H1 (cell line): ENCODE results near the gene GRM8. TPM values are rescaled to one million over a fixed set of nuclear protein-coding genes. Genes with fewer than 3 reads are reported as not detected.

Experiments used
- CTCF ChIA-PET: fragments of 300-600 bp; sonication (Branson Sonifier 250); formaldehyde crosslinking; loops from one replicate; lab custom pipeline; 2021; ENCODE audit not compliant: partially characterized antibody; lab: Charles Lee
- POLR2A ChIA-PET: fragments of 300-600 bp; sonication (Branson Sonifier 250); formaldehyde crosslinking; loops from one replicate; lab custom pipeline; 2021; ENCODE audit warnings: inconsistent platforms; ENCODE audit not compliant: partially characterized antibody; lab: Charles Lee
- DNase-seq, 2 experiments: peaks; one replicate each; pipeline versions ENCODE4 v3.0.0 to v3.0.0-alpha.2; 2010 to 2022; ENCODE audit warnings: low spot score in 2 of 2, low read depth in 1 of 2, mixed read lengths in 1 of 2
- FAIRE-seq: peaks from 2 replicates; lab custom pipeline; 2011; peaks lifted over from hg19 to GRCh38; lab: Jason Lieb, UNC
- H2AFZ ChIP-seq: 2 replicates; pipeline ENCODE4 v1.8.1; 2012; ENCODE audit warnings: low read length, inconsistent platforms
- H2AK5ac ChIP-seq: 2 replicates; pipeline ENCODE4 v1.6.1; 2013; ENCODE audit warnings: low read depth, low read length
- H2BK120ac ChIP-seq: replicated peaks from 2 replicates; pipeline ENCODE3; 2013; ENCODE audit warnings: low read depth, low read length, inconsistent platforms
- H2BK12ac ChIP-seq: 2 replicates; pipeline ENCODE4 v1.6.1; 2013; ENCODE audit warnings: low read depth, low read length
- H2BK15ac ChIP-seq: 2 replicates; pipeline ENCODE4 v1.6.1; 2013; ENCODE audit warnings: low read length
- H2BK20ac ChIP-seq: 2 replicates; pipeline ENCODE4 v1.6.1; 2013; ENCODE audit warnings: low read length
- H2BK5ac ChIP-seq: 2 replicates; pipeline ENCODE4 v1.6.1; 2013; ENCODE audit warnings: low read depth, low read length
- H3K14ac ChIP-seq: 2 replicates; pipeline ENCODE4 v1.6.1; 2013; ENCODE audit warnings: inconsistent platforms; ENCODE audit not compliant: insufficient read length
- H3K18ac ChIP-seq: 2 replicates; pipeline ENCODE4 v1.6.1; 2013; ENCODE audit warnings: low read length; ENCODE audit errors: extremely low read depth
- H3K23ac ChIP-seq: 2 replicates; pipeline ENCODE4 v1.6.1; 2013; ENCODE audit warnings: inconsistent platforms; ENCODE audit not compliant: insufficient read length
- H3K23me2 ChIP-seq: 2 replicates; pipeline ENCODE4 v1.6.1; 2013; ENCODE audit warnings: low read depth, low read length
- H3K27ac ChIP-seq: 2 replicates; pipeline ENCODE4 v1.6.1; 2011; ENCODE audit warnings: low read depth, low read length, inconsistent platforms
- H3K27me3 ChIP-seq, 4 experiments: replicated peaks in 1 of 4; 1 replicate in 1 of 4; 2 replicates in 3 of 4; pipeline versions ENCODE4 v1.6.1 to v1.8.1; 2011 to 2013; ENCODE audit warnings: low read length in 3 of 4, mild to moderate bottlenecking in 3 of 4, inconsistent platforms in 2 of 4, mixed read lengths in 2 of 4, moderate library complexity in 1 of 4; ENCODE audit not compliant: control insufficient read depth in 3 of 4, insufficient read depth in 3 of 4; ENCODE audit errors: extremely low read depth in 1 of 4
- H3K36me3 ChIP-seq, 4 experiments: 2 replicates each; pipeline versions ENCODE4 v1.6.1 to v1.8.1; 2011 to 2013; ENCODE audit warnings: mild to moderate bottlenecking in 4 of 4, low read length in 3 of 4, moderate library complexity in 2 of 4, control low read depth in 1 of 4, inconsistent platforms in 1 of 4; ENCODE audit not compliant: insufficient read depth in 4 of 4, control insufficient read depth in 2 of 4
- H3K4ac ChIP-seq: replicated peaks from 2 replicates; pipeline ENCODE3; 2013; ENCODE audit warnings: low read length, low read depth, mixed read lengths, inconsistent platforms; ENCODE audit not compliant: insufficient read length
- H3K4me1 ChIP-seq, 4 experiments: replicated peaks in 1 of 4; 1 replicate in 1 of 4; 2 replicates in 3 of 4; pipeline versions ENCODE4 v1.6.1 to v1.8.1; 2011 to 2013; ENCODE audit warnings: low read length in 3 of 4, inconsistent platforms in 2 of 4, mixed read lengths in 1 of 4; ENCODE audit not compliant: insufficient read depth in 4 of 4, control insufficient read depth in 3 of 4
- H3K4me2 ChIP-seq, 2 experiments: 2 replicates each; pipeline versions ENCODE4 v1.6.1 to v1.8.1; 2011 to 2013; ENCODE audit warnings: low read depth in 2 of 2, low read length in 2 of 2, control low read depth in 1 of 2, inconsistent platforms in 1 of 2, mild to moderate bottlenecking in 1 of 2; ENCODE audit not compliant: insufficient read depth in 1 of 2
- H3K4me3 ChIP-seq, 4 experiments: fragments of 200-600, 300-600 bp in 1 of 4; sonication (generic), shearing (Covaris generic), sonication (Bioruptor Twin) in 1 of 4; 2 replicates each; pipeline versions ENCODE4 v1.5.1 to v1.8.1; 2011 to 2016; ENCODE audit warnings: low read length in 4 of 4, low read depth in 3 of 4, control low read depth in 2 of 4, inconsistent platforms in 2 of 4, mild to moderate bottlenecking in 2 of 4, mixed read lengths in 1 of 4, moderate library complexity in 1 of 4; ENCODE audit not compliant: insufficient read depth in 2 of 4; ENCODE audit errors: extremely low read depth in 1 of 4
- H3K56ac ChIP-seq: replicated peaks from 2 replicates; pipeline ENCODE3; 2013; ENCODE audit warnings: low read depth, mild to moderate bottlenecking, mixed read lengths, low read length, inconsistent platforms; ENCODE audit not compliant: insufficient read length
- H3K79me1 ChIP-seq: 2 replicates; pipeline ENCODE4 v1.6.1; 2013; ENCODE audit warnings: low read depth, low read length, control low read depth
- H3K79me2 ChIP-seq, 2 experiments: 2 replicates each; pipeline versions ENCODE4 v1.6.1 to v1.8.1; 2012 to 2013; ENCODE audit warnings: low read length in 2 of 2, mild to moderate bottlenecking in 2 of 2, inconsistent platforms in 1 of 2; ENCODE audit not compliant: insufficient read depth in 2 of 2, control insufficient read depth in 1 of 2
- H3K9ac ChIP-seq, 4 experiments: replicated peaks in 1 of 4; 1 replicate in 1 of 4; 2 replicates in 3 of 4; pipeline versions ENCODE4 v1.6.1 to v1.8.1; 2011 to 2013; ENCODE audit warnings: low read depth in 3 of 4, low read length in 3 of 4, control low read depth in 2 of 4, mild to moderate bottlenecking in 2 of 4, moderate library complexity in 2 of 4, inconsistent platforms in 1 of 4; ENCODE audit errors: extremely low read depth in 1 of 4
- H3K9me3 ChIP-seq, 2 experiments: 2 replicates each; pipeline versions ENCODE4 v1.6.1 to v1.8.1; 2012 to 2013; ENCODE audit warnings: mild to moderate bottlenecking in 2 of 2, moderate library complexity in 2 of 2, control low read depth in 1 of 2, inconsistent platforms in 1 of 2, low read depth in 1 of 2, low read length in 1 of 2, mixed read lengths in 1 of 2; ENCODE audit not compliant: insufficient read depth in 2 of 2
- H4K20me1 ChIP-seq, 2 experiments: replicated peaks in 1 of 2; 2 replicates each; pipeline versions ENCODE3 to v1.8.1; 2011 to 2013; ENCODE audit warnings: inconsistent platforms in 2 of 2, low read length in 2 of 2, mild to moderate bottlenecking in 1 of 2; ENCODE audit not compliant: insufficient read depth in 2 of 2, control insufficient read depth in 1 of 2
- H4K5ac ChIP-seq: 2 replicates; pipeline ENCODE4 v1.6.1; 2013; ENCODE audit warnings: low read length, low read depth, mixed read lengths, inconsistent platforms; ENCODE audit not compliant: insufficient read length
- H4K8ac ChIP-seq: 2 replicates; pipeline ENCODE4 v1.8.0; 2013; ENCODE audit warnings: mild to moderate bottlenecking, moderate library complexity, low read length, inconsistent platforms; ENCODE audit not compliant: insufficient read depth; ENCODE audit errors: extremely low read depth
- H4K91ac ChIP-seq: replicated peaks from 2 replicates; pipeline ENCODE3; 2013; ENCODE audit warnings: low read length, mixed read lengths, inconsistent platforms; ENCODE audit not compliant: insufficient read length
- BRCA1 ChIP-seq: IDR thresholded peaks from 2 replicates; pipeline ENCODE4 v1.6.1; 2012; ENCODE audit warnings: low read depth, low read length, improper control_type of control experiment
- PHF8 ChIP-seq: fragments of 200-600 bp; sonication (generic); conservative IDR thresholded peaks from 2 replicates; pipeline ENCODE4 v1.7.1; 2012; ENCODE audit warnings: low read depth, mild to moderate bottlenecking, inconsistent platforms, low read length, moderate library complexity
- WGBS, 2 experiments: shearing (Covaris generic) in 1 of 2; methylation state at CpG; one replicate each; pipeline versions ENCODE4 v1.1.6 to v1.1.7; 2013 to 2015; ENCODE audit warnings: low lambda C conversion rate in 2 of 2, mixed read lengths in 2 of 2, inconsistent platforms in 1 of 2, low coverage in 1 of 2, missing lambda C conversion rate in 1 of 2; ENCODE audit not compliant: insufficient replicate concordance in 2 of 2, insufficient coverage in 1 of 2, insufficient read length in 1 of 2; ENCODE audit errors: extremely low coverage in 1 of 2, missing lambda C conversion rate in 1 of 2; 5-methylcytosine and 5-hydroxymethylcytosine counted together
- polyA plus RNA-seq, 7 experiments: library from polyadenylated mRNA; depleted of rRNA in 3 of 7; stranded (reverse) in 5 of 7; unstranded in 2 of 7; fragments of >200 nt in 5 of 7; fragments of 200-250 nt in 2 of 7; gene quantifications; 1 replicate in 5 of 7; 2 replicates in 1 of 7; 4 replicates in 1 of 7; pipeline versions ENCODE4 v1.2.1 to v1.2.3, GENCODE V29; 2011 to 2013; ENCODE audit warnings: missing spikeins in 2 of 7, mixed read lengths in 2 of 7
- total RNA-seq: library from RNA; stranded (reverse); fragmentation: NEBNext Ultra II Directional; extraction: Animal tissue kit (Norgen Biotek cat#: 25700); gene quantifications from 2 replicates; pipeline ENCODE4 v1.2.1, GENCODE V29; 2021

Gene GRM8
- total and polyA plus RNA-seq, 2 of the 8 experiments (the other 6 are each of a cell fraction or from before 2014, with no cell fraction given) = 2.6 to 2.8 TPM

- H3K4me1 ChIP-seq = no peaks in the 10 kb centered on the region
- no peaks in the 10 kb centered on the region for H4K20me1 ChIP-seq
- H3K23ac ChIP-seq = no peak overlapping the region
- H2BK15ac ChIP-seq = no peak overlapping the region
- H3K79me2 ChIP-seq = no peaks in the 10 kb centered on the region
- H2AK5ac ChIP-seq = no peak overlapping the region
- POLR2A ChIA-PET = no interaction called here
- H3K14ac ChIP-seq = no peak overlapping the region
- no peak overlapping the region for H3K56ac ChIP-seq
- H4K5ac ChIP-seq = no peak overlapping the region
- H2BK5ac ChIP-seq = no peak overlapping the region
- FAIRE-seq (no peak), DNase-seq (no peak)
- no peak overlapping the region for H2BK120ac ChIP-seq
- H3K27me3 ChIP-seq = no peaks in the 10 kb centered on the region
- H4K8ac ChIP-seq = no peak overlapping the region
- CTCF ChIA-PET = no interaction called here
- no peak overlapping the region for H2BK20ac ChIP-seq
- H2BK12ac ChIP-seq = no peak overlapping the region
- no peak overlapping the region for H3K4me2 ChIP-seq
- H3K4me3 ChIP-seq = no peak overlapping the region
- H3K36me3 ChIP-seq = no peaks in the 10 kb centered on the region
- H3K9ac ChIP-seq = no peak overlapping the region
- H3K79me1 ChIP-seq = no peaks in the 10 kb centered on the region
- H2AFZ ChIP-seq = no peak overlapping the region
- WGBS, 2 experiments = 81% methylated on average over 3 of the region's 3 CpGs; no CpG with 5 or more reads in 1 of the 2 experiments
- peak overlapping the region; percentile 69 for H3K4ac ChIP-seq
- no peaks in the 10 kb centered on the region for H3K9me3 ChIP-seq
- no peak overlapping the region for H3K27ac ChIP-seq
- H3K18ac ChIP-seq = no peak overlapping the region
- H4K91ac ChIP-seq = no peak overlapping the region
- no peaks in the 10 kb centered on the region for H3K23me2 ChIP-seq
- TF ChIP-seq BRCA1 (no peak), PHF8 (no peak)
Measured at GRCh38 chr7:126978865-126979264, 273.9 kb downstream of the GRM8 start.
